ENCODE data around the gene MSL1.

Gene MSL1

DNA sequence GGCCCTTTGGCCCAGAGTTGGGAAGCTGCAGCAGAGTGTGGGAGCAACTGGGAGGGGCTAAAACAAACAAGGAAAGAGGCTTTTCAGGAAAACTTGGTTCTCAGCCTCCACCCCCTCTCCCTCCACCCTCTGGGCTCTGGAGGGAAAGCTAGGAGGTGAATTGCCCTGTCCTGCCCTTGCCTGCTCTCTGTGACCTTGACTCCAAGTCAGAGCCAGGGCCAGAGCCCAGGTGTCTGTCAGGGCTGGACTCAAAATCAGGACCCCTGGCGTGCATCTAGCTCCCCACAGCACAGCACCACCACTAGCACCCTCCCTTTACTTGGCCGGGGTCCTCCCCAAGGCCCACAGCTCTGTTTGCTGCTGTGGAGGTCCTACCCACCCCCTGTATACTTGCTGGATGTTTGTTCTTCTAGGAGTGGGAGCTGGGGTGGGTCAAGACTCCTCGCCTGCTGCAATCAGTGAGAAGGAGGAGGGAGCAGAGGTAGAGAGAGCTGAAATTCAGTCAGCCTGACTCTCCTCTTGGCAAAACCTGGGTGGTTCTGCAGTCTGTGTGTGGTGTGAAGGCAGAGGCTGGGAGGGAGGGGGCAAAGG is 18.6 kb upstream of the MSL1 start:
- H3K27ac ChIP-seq = no peak overlapping the region

DNA sequence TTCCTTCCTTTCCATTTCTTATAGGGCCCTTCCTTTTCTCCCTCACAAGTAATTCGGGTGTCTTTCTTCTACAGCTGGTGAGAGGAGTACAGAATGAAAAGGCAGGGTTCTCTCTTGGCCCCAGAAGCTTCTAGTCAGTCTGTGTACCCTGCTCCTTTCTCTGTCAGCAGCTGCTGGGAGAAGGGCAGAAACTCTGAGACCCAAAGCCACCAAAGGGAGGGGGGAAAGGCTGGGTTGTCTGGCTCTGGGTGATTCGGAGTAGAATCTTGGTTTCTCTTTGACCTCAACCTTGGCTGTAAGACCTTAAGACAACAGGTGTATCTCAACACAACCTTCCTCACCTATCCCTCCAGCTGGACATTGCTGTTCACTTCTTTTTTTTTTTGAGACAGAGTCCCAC is 18.1 kb upstream of the MSL1 start:
- TF ChIP-seq, protein P1, sequence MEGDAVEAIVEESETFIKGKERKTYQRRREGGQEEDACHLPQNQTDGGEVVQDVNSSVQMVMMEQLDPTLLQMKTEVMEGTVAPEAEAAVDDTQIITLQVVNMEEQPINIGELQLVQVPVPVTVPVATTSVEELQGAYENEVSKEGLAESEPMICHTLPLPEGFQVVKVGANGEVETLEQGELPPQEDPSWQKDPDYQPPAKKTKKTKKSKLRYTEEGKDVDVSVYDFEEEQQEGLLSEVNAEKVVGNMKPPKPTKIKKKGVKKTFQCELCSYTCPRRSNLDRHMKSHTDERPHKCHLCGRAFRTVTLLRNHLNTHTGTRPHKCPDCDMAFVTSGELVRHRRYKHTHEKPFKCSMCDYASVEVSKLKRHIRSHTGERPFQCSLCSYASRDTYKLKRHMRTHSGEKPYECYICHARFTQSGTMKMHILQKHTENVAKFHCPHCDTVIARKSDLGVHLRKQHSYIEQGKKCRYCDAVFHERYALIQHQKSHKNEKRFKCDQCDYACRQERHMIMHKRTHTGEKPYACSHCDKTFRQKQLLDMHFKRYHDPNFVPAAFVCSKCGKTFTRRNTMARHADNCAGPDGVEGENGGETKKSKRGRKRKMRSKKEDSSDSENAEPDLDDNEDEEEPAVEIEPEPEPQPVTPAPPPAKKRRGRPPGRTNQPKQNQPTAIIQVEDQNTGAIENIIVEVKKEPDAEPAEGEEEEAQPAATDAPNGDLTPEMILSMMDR (conservative IDR thresholded peaks at IDR 0.05) = no peak
- TF ChIP-seq ZFX (IDR thresholded peaks at IDR 0.05) = no peak
- no peak overlapping the region for H3K27ac ChIP-seq

More for the DNA sequence above, 18.6 kb upstream of the MSL1 start:
- TF ChIP-seq ZFX (IDR thresholded peaks at IDR 0.05) = no peak
- TF ChIP-seq, protein P1 (conservative IDR thresholded peaks at IDR 0.05) = no peak

DNA sequence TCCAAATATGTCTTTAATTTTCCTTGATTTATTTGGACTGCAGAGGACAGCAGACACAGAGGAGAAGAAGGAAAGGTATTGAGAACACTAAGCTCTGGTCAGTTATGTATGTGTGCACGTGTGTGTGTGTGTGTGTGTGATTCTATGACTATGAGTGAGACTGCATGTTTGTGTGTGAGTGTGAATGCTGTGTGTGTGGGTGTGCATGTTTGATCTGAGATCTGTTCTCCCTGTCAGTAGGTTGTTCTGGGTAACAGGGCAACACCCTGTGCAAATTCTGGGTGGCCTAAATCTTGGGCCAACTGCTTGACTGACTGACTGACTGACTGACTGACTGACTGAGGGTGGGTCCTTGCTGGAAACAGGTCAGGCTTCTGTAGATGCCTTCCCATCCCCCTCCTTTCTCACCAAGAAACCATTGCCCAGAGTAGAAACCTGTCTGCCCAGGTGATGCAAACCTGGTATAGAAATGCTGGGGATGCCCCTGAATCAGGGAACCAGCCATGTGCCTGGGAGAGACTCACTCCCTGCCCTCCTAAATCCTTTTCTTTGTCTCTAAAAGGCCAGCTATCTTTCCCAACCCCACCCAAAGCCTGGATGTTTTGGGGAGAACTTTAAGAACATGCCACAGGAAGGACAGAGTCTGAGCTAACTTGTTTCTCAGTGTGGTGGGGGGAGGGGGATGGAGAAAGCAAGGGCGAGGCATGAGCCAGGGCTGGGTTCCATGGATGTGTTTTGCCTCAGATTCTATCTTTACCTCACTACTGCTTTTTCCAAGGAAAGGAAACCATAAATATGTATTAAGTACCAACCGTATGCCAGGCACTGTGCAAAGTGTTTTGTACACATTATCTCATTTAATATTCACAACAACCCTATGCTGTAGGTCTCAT is 16.9 kb upstream of the MSL1 start:
- no peak overlapping the region for H3K27ac ChIP-seq
- no peak for TF ChIP-seq ZFX (IDR thresholded peaks at IDR 0.05)
- TF ChIP-seq, protein P1 (conservative IDR thresholded peaks at IDR 0.05) = no peak

DNA sequence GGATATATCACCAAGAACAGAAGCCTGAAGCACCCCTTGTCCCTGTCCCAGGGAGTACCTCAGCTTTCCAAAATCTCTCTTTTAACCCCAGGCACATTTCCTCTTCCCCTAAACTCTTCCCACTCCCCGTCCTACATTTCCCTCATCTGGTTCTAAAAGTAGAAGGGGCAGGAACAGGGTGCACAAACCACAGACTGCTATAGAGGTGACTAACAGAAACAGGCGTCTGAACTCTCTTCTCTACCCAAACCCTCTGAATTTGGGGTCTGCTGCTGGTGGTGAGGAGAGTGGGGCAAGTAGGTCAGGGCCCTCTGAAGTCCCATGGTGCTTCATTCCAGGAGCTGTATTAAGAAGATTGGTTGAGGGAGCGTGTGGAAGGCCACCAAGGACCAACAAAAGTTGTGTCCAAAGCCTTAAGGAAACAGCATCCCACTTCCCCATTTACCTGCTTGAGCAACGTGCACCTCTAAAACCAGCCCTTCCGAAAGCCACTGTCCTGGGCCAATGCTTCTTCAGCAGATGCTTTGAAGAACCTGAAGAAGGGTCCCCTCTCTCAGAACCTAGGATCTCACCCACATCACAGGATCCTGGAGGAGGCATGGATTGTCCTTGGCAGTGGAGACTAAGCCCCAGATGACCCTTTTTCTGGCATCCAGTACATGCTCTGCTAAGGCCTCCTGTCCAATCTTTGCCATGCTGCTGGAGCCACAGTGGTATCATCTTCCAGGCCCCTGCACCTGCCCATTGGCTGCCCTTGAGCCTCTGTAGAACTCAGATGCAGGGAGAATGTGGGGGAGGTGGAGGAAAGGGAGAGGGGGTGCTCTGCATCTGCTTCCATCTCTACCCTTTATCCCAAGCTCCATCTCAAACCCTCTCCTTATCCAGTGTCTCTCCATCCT is 15.7 kb upstream of the MSL1 start:
- no peak overlapping the region for H3K27ac ChIP-seq
- TF ChIP-seq, protein P1 (conservative IDR thresholded peaks at IDR 0.05) = no peak
- no peak for TF ChIP-seq ZFX (IDR thresholded peaks at IDR 0.05)

DNA sequence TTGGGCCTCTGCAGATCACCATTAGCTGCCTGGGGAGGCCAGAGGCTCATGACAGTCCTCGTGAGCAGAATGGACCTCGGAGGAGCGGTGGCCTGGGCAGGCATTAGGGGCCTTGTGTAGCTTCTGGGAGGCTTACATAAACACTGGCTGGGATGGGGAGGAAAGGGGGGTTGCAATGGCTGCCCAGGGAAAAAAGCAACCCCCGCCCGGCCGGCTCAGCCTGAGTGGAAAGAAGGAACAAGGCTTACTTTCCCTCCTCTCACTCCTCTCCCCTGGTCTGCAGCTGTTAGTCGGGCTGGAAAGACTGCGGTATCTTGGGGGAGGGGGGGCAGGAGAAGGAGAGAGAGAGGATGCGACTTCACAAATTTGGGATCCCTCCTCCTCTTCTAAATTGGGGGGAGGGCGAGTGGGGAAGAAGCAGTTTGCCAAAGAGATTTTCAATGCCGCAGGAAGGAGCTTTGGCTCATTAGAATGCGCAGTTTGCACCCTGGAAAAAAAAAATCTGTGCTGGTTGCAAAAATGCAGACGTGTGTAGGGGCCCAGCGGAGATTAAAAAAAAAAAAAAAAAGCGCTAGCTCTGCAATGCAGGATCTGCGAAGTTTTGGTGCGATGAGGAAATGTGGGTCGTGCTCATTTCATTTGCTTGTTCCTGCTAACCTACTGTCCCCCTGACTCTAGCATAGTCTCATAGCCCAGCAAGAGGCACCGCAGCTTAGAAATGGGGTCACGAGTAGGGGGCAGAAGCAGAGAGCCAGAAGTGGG is 14.8 kb upstream of the MSL1 start:
- TF ChIP-seq, protein P1 (conservative IDR thresholded peaks at IDR 0.05) = no peak
- TF ChIP-seq ZFX (IDR thresholded peaks at IDR 0.05) = no peak
- no peak overlapping the region for H3K27ac ChIP-seq

DNA sequence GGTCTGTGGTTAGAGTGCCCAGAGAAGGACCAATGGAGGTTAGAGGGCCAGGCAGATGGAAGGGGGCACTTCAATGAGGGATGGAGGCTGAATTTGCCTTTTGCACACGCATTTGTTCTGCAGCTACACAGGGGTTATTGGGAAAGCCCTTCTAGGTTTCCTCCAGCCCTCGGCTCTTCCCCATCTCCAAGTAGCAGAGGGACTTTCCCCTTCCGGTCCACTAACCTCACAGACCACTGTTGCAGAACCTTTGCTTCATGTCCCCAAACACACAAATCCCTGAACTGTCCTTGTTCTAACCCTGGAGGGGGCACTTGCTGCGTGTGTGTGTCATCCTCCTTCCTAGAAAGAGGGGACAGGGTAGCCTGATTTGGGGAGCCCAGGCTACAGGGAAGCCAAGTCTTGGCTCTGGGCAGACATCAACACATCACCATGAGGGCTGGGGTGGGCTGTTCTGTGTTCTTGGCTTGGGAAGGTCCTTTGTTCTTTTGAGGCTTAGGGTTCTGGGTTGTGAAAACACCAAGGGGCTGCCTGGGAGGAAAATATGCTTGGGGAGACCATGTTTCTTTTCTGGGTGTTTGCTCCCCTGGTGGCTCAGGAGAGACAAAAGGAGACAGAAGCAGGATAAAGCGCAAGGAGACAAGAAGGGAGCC is 14.1 kb upstream of the MSL1 start:
- no peak for TF ChIP-seq ZFX (IDR thresholded peaks at IDR 0.05)
- TF ChIP-seq, protein P1 (conservative IDR thresholded peaks at IDR 0.05) = no peak
- no peak overlapping the region for H3K27ac ChIP-seq
